ENCODE data around the gene VPS35L. TPM values are rescaled to one million over a fixed set of nuclear protein-coding genes. Genes with fewer than 3 reads are reported as not detected.
A peak's percentile ranks its signal among the peaks of the same experiment; 100 is the strongest.

Gene VPS35L
- total and polyA plus RNA-seq, 2 of the 13 experiments (the other 11 are each of a cell fraction or from before 2014, with no cell fraction given), result 1.4 to 1.6 TPM

GRCh38 chr16:19521471-19522396 lies 33.8 kb upstream of the VPS35L start, which contains the start of gene GDE1 (continued):
- TF ChIP-seq, protein P1, sequence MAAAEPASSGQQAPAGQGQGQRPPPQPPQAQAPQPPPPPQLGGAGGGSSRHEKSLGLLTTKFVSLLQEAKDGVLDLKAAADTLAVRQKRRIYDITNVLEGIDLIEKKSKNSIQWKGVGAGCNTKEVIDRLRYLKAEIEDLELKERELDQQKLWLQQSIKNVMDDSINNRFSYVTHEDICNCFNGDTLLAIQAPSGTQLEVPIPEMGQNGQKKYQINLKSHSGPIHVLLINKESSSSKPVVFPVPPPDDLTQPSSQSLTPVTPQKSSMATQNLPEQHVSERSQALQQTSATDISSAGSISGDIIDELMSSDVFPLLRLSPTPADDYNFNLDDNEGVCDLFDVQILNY (CRISPR knock-in tag; conservative IDR thresholded peaks at IDR 0.05), result no peak; the same call in 1 of the 2 replicates
- no peak for TF ChIP-seq HDAC6 (IDR thresholded peaks at IDR 0.05; ENCODE audit: low read depth, low read length)
- no peak for TF ChIP-seq STAG1 (CRISPR knock-in tag; IDR thresholded peaks at IDR 0.05)
- TF ChIP-seq KLF12 (CRISPR knock-in tag; IDR thresholded peaks at IDR 0.05; ENCODE audit: borderline replicate concordance), result no peak
- TF ChIP-seq ZNF816 (CRISPR knock-in tag; IDR thresholded peaks at IDR 0.05; ENCODE audit: borderline replicate concordance), result peak; percentile 93
- TF ChIP-seq ZNF558 (CRISPR knock-in tag; IDR thresholded peaks at IDR 0.05; ENCODE audit: borderline replicate concordance), result no peak
- TF ChIP-seq HNRNPH1 (optimal IDR thresholded peaks at IDR 0.05; ENCODE audit: low read depth, low read length), result no peak
- TF ChIP-seq, protein P2, sequence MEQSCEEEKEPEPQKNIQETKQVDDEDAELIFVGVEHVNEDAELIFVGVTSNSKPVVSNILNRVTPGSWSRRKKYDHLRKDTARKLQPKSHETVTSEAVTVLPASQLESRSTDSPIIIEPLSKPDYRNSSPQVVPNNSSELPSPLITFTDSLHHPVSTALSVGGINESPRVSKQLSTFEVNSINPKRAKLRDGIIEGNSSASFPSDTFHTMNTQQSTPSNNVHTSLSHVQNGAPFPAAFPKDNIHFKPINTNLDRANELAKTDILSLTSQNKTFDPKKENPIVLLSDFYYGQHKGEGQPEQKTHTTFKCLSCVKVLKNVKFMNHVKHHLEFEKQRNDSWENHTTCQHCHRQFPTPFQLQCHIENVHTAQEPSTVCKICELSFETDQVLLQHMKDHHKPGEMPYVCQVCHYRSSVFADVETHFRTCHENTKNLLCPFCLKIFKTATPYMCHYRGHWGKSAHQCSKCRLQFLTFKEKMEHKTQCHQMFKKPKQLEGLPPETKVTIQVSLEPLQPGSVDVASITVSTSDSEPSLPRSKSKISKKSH (CRISPR knock-in tag; IDR thresholded peaks at IDR 0.05; ENCODE audit: borderline replicate concordance), result peak; percentile 83; the same call in 1 of the 2 replicates
- TF ChIP-seq ZNF260 (CRISPR knock-in tag; IDR thresholded peaks at IDR 0.05; ENCODE audit: borderline replicate concordance, low read depth), result no peak
- TF ChIP-seq ZC3H4 (CRISPR knock-in tag; IDR thresholded peaks at IDR 0.05; ENCODE audit: borderline replicate concordance), result 0 out of 2 replicates have a peak, but pooled peaks have one; percentile 40
- TF ChIP-seq EEA1 (CRISPR knock-in tag; IDR thresholded peaks at IDR 0.05; ENCODE audit: borderline replicate concordance), result peak; percentile 83; the same call in 1 of the 2 replicates
- TF ChIP-seq ZNF784 (CRISPR knock-in tag; IDR thresholded peaks at IDR 0.05; ENCODE audit: borderline replicate concordance), result no peak; the same call in 1 of the 2 replicates
- TF ChIP-seq ZKSCAN8 (CRISPR knock-in tag; IDR thresholded peaks at IDR 0.05; ENCODE audit: borderline replicate concordance), result no peak
- TF ChIP-seq, protein P3, sequence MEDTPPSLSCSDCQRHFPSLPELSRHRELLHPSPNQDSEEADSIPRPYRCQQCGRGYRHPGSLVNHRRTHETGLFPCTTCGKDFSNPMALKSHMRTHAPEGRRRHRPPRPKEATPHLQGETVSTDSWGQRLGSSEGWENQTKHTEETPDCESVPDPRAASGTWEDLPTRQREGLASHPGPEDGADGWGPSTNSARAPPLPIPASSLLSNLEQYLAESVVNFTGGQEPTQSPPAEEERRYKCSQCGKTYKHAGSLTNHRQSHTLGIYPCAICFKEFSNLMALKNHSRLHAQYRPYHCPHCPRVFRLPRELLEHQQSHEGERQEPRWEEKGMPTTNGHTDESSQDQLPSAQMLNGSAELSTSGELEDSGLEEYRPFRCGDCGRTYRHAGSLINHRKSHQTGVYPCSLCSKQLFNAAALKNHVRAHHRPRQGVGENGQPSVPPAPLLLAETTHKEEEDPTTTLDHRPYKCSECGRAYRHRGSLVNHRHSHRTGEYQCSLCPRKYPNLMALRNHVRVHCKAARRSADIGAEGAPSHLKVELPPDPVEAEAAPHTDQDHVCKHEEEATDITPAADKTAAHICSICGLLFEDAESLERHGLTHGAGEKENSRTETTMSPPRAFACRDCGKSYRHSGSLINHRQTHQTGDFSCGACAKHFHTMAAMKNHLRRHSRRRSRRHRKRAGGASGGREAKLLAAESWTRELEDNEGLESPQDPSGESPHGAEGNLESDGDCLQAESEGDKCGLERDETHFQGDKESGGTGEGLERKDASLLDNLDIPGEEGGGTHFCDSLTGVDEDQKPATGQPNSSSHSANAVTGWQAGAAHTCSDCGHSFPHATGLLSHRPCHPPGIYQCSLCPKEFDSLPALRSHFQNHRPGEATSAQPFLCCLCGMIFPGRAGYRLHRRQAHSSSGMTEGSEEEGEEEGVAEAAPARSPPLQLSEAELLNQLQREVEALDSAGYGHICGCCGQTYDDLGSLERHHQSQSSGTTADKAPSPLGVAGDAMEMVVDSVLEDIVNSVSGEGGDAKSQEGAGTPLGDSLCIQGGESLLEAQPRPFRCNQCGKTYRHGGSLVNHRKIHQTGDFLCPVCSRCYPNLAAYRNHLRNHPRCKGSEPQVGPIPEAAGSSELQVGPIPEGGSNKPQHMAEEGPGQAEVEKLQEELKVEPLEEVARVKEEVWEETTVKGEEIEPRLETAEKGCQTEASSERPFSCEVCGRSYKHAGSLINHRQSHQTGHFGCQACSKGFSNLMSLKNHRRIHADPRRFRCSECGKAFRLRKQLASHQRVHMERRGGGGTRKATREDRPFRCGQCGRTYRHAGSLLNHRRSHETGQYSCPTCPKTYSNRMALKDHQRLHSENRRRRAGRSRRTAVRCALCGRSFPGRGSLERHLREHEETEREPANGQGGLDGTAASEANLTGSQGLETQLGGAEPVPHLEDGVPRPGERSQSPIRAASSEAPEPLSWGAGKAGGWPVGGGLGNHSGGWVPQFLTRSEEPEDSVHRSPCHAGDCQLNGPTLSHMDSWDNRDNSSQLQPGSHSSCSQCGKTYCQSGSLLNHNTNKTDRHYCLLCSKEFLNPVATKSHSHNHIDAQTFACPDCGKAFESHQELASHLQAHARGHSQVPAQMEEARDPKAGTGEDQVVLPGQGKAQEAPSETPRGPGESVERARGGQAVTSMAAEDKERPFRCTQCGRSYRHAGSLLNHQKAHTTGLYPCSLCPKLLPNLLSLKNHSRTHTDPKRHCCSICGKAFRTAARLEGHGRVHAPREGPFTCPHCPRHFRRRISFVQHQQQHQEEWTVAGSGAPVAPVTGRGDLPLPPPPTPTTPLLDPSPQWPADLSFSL (CRISPR knock-in tag; IDR thresholded peaks at IDR 0.05), result no peak
- TF ChIP-seq SP140L (CRISPR knock-in tag; IDR thresholded peaks at IDR 0.05; ENCODE audit: borderline replicate concordance), result no peak
- peak; percentile 75; the same call in 1 of the 2 replicates for TF ChIP-seq PAX8 (CRISPR knock-in tag; IDR thresholded peaks at IDR 0.05; ENCODE audit: borderline replicate concordance)

All from HepG2 (cell line).